Measurements from ENCODE around the gene CAMK2N1. TPM values are rescaled to one million over a fixed set of nuclear protein-coding genes. Genes with fewer than 3 reads are reported as not detected.
A peak's percentile ranks its signal among the peaks of the same experiment; 100 is the strongest.

The CAMK2N1 gene
- total RNA-seq, 1 donor from 2014 or later = 27.4 TPM

DNA sequence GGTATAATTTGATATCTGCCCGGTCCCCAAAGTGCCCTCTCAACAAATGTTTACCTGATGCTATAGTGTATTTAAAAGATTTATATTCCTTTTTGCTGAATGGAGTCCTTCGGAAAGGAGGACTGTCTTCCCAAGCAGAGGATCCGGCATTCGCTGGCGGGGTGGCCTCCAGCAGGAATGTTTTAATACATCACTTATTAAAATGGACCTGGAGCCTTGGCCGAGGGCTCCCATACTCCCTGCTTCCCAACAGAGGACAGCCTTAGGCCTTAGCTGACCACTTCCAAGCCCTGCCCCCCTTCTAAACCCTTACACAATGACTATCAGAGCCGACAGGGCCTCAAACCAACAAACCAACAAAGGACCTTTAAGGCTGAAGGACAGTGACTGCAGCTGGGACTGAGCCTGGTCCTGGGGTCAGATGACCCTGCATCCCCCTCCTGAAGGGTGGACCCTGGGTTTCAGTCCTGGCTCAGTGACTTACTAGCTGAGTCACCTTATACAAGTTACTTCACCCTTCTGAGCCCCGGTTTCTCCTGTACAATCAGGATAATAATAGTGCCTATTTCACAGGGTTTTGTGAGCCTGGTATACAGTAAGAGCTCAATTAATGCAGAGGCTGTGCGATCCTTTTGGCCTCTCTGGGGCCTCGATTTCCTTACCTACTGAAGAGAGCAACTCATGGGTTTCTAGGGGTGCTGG lies 5.6 kb downstream of the CAMK2N1 start:
- ATAC-seq (peak; percentile 64), DNase-seq (ENCODE audit: low spot score) (peak; percentile 90)

DNA sequence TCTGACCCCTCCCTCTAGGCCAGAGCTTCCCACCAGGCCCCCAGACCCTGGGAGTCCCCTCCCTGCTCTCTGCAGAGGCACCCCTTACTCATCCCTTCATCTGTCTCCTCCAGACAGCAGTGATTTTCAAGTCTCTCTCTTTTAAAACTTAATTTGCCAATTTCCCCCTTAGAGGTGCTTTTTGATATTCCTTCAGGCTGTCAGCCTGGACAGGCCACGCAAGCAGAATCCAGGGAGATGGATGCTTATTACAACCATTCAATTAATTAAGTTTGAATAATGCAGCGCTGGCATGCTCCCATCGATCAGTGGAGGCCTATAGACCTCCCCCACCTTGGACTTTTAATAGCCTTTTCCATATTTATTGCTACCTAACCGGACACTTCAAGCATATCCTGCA lies 6.2 kb downstream of the CAMK2N1 start:
- no peak for DNase-seq (ENCODE audit: low spot score)
- ATAC-seq = no peak

DNA sequence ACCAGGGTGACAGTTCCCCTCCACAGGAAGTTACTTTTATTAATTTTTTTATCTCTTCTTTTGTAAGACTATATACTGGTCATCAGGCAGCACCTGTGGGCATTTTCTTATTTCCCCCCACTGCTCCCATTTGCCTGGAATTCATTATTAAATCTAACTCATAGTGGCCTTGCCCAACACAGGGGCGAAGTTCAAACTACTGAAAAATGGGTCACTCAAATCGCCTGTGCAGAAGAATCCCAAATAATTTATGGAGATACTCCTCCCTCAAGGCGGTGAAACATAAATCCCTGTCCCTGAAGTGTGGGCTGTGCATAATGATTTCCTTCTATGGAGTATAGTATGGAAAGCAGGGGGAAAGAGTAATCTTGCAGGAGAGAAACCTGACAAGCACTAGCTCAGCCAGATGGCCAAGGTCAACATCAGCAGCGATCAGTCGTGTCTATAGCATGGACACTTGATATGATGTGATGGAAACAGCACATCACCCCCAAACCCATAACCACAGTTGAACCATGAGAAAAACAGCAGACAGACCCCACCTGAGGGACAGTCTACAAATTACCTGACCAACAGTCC lies 7.9 kb downstream of the CAMK2N1 start:
- DNase-seq (ENCODE audit: low spot score) = peak; percentile 64
- ATAC-seq = peak; percentile 7

DNA sequence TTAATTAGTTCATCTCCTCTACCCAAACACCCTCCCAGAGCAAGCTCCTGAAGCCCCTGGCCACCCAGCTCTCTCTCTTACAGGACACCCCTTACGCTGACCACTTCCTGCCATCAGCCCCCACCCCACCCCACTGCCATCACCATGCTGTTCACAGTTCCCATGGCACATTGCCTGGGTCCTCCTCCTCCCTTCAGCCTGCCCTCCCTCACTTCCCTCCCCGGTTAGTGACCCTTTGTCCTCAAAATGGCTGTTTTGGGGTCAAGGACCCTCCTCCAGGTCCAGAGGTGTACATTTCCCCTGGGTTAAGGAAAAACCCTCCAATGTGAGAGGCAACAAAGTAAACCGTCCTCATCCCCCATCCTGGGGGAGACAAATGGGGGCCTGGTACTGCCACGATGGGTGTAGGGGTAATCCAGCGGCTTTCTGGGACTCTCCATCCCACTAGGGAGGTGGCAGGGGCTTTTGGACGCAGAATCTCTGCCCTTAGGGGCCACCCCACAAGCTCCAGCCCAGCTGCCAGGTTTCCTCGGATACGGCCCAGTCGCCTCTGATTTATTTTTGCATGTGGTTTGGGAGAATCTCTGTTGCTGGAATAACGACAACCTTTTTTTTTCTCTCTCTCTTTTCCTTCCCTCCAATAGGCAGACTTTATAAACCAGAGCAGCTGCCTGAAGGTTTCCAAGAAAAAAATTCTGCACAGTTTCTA lies 8.5 kb downstream of the CAMK2N1 start:
- DNase-seq (ENCODE audit: low spot score) = peak; percentile 82
- peak; percentile 40 for ATAC-seq

DNA sequence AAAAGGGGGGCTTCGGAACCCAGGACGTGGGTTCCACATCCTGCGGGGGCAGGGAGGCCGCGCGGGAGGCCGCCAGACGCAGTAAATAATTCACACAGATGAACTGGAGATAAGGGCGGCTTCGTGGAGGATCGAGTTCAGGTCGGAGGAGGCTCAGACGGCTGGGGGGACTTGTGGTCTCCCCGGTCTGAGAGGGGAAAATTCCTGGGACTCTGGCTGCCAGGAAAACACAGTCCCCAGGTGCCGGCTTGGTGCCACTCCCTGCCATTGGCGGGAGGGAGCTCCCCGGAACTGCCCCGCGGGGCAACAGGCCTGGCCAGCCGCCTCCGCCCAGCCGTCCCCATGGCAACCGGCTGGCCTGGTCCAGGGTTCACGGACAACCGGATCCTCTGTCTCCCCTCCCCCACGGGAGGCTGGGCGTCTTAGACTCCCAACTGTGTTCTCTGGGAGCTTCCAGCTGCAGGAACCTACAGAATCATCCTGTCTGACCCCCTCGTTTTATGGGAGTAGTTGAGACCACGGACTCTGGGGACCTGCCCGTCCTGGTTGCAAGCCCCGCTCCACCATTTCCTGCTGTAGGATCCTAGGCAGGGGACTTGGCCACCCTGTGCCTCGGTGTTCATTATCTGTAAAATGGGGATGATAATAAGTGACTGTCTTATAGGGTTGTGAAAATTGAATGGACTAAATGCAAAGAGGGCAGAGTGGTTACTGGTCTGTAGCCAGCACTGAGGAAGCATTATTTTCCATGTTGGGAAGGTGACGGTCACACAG lies 9.6 kb downstream of the CAMK2N1 start:
- DNase-seq (ENCODE audit: low spot score) = peak; percentile 96
- ATAC-seq = peak; percentile 72

DNA sequence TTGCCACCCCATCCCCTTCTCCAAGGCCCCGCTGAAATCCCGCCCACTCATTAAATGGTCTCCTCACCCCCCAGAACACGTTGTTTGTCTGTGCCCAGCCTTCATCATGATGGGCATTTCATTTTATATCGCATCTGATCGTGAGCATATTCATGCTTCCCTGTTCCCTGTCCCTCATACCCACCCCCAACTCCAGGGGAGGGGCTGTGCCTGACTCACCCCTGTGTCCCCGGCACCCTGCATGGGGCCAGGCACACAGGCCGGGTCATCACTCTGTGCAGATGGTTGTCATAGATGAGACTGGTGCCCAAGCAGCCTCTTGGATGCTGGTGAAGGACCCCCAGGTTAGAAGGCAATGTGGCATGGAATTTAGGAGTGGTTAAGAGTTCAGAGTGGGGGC lies 11.0 kb downstream of the CAMK2N1 start:
- DNase-seq (ENCODE audit: low spot score) = no peak
- ATAC-seq = no peak

DNA sequence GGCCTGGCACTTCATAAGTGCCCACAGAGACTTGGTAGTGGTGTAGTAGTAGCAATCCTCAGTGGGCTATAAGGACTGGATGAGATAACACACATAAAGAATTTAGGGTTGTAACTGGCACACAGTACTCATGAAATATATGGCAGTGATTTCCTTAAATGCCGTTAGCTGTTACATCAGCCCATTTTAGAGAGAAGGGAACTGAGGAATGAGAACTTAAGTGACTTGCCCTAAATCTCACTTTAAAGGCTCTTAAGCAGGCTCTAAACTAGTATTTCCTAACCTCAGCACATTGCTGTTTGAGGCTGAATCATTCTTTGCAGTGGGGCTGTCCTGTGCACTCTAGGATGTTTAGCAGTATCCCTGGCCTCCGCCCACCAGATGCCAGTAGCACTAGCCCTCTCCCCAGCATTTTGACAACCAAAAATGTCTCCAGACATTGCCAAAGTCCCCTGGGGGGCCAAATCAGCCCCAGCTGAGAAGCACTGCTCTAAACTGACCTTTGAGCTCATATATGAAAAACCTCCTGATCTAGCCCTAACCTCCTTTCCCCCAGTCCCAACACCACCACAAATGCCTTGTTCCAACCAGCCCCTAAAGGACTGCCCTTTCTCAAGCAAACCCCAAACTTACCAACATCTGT lies 11.6 kb downstream of the CAMK2N1 start:
- DNase-seq (ENCODE audit: low spot score) (no peak), ATAC-seq (no peak)

DNA sequence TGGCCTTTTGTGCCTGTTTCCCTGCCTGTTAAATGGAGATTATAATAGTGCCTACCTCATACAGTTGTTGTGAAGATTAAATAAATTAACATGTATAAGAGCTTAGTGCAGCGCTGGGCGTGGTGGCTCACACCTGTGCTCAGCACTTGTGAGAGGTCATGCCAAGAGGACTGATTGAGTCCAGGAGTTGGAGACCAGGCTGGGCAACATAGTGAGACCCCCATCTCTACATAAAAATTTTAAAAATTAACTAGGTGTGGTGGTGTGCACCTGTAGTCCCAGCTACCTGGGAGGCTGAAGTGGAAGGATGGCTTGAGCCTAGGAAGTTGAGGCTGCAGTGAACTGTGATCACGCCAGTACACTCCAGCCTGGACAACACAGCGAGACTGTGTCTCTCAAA lies 12.1 kb downstream of the CAMK2N1 start:
- ATAC-seq = no peak
- no peak for DNase-seq (ENCODE audit: low spot score)

DNA sequence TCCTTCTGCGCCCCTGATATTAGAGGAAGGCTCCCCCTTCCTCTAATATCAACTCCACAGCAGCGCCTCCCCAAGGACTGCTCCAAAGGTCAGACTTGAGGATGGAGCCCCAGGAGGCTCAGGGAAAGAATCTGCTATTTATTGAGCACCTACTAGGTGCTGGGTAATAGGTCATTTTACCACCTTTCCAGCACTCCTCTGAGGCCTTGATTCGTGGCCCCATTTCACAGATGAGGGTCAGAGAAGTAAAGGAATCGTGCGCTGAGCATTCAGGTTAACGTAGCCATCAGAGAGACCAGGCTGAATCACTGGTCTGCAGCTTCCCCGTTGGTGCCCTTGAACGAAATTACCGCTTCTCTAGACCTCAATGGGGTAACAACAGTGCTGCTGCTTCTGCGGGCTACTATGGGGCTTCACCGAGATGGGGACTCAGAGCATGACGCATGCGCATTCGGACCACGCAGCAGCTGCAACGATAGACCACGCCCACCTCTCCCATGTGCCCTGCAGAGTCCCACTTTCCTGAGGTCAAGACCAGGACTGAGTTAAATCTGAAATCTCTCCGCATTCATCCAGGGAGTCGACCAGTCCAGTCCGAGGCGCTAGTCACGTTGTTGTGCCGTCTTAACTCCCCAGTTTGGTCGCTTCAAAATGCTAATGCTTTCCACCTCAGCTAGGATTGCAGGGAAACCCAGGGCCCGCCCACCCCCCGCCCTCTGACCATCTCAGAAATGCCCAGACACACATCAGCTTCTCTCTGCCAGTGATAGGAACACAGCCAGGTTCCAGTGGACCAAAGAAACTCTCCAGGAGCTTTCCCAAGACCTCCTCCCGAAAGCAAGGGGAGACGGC lies 12.9 kb downstream of the CAMK2N1 start:
- ATAC-seq (peak; percentile 39), DNase-seq (ENCODE audit: low spot score) (peak; percentile 74)

DNA sequence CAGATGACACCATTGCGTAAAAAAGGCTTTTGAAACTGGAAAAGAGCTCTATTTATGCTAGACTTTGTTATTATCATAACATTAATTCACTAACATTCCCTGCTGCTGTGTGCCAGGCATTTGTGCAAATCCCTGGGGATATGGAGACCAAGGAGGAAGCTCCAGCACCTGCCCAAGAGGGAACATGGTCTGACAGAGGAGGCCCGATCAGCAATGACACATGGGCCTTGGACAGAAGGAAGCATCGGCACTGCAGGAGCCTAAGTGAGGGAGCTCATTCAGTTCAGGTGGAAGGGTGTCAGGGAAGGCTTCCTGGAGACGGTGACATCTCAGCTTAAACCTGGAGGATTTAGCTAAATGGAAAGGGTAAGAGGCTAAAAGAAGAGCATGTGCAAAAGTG lies 13.9 kb downstream of the CAMK2N1 start:
- ATAC-seq = no peak
- DNase-seq (ENCODE audit: low spot score) = no peak

DNA sequence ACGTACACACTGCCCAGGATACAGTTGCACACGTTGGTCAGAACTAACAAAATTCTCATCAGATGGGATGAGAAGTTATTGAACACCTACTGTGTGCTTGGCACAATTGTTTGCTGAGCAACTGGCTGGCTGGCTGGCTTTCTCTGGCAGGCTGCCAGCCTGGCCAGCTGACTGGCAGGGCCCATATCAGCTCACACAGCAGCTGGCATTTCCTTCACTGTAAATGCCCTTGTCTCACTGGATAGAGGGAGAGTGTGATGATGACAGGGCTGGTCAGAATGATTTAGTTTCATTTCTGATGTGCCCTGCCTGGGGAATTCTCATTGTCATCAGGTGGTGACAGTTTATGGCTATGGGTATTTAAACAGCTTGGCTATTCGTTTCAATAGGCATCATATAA lies 15.8 kb downstream of the CAMK2N1 start:
- ATAC-seq = peak; percentile 34
- DNase-seq (ENCODE audit: low spot score) = no peak

DNA sequence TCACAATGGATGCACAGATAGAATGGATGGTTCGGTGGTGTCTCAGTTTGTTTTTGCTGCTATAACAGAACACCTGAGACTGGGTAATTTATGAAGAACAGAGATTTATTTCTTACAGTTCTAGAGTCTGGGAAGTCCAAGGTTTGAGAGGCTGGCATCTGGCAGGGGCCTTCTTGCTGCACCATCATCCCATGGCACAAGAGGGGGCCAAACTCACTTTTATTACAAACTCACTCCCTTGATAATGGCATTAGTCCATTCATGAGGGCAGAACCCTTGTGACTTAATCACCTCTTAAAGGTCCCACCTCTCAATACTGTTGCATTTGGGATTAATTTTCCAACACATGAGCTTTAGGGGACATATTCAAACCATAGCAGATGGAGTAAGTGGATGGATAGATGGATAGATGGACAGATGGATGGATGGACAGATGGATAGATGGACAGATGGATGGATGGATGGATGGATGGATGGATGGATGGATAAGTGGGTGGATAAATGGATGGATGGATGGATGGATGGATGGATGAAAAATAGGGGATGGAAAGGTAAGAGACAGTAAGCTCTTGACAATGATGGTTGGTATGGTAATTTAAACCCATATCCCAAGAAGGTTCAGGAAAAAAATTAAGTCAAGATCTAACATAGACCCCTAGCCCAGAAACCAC lies 16.5 kb downstream of the CAMK2N1 start:
- ATAC-seq = peak; percentile 77
- no peak for DNase-seq (ENCODE audit: low spot score)

DNA sequence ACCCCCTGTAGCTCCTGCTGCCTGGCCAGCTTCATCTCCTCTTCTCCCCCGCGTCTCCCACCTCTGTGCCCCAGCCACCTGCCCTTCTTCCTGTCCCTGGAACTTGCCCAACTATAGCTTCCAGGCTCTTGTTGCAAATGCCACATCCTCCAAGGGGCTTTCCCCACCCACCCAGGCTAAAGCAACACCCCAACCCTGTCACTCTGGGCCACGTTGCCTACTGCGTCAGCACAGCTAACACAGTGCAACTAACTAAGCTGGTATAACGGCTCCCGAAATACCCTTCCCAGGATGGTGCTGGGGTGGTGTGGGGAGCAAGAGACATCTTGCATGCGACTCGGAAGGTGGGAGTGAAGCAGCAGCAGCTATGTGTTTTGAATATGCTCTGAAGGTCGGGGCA lies 19.7 kb downstream of the CAMK2N1 start:
- DNase-seq (ENCODE audit: low spot score) = no peak

DNA sequence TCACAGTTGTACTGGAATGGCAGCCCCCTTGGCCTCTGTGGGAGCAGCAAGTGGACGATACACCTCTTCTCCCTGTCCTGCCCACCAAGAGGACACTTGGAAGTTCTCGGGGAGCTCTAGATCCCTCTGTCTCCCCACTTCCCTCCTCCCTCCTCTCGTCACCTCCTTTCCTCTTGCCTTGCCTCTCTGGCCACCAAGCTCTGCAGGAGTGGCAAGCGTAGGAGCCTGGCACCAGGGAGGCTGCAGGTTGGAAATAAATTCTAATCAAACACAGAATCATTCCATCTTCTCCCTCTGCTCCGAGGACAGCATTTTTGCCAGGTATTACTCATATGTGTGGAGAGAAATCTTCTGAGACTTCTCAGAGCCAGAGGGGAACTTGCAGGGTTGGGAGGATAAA lies 20.8 kb downstream of the CAMK2N1 start:
- DNase-seq (ENCODE audit: low spot score) = no peak
- no peak for ATAC-seq

More for the DNA sequence above, 19.7 kb downstream of the CAMK2N1 start:
- ATAC-seq = no peak

DNA sequence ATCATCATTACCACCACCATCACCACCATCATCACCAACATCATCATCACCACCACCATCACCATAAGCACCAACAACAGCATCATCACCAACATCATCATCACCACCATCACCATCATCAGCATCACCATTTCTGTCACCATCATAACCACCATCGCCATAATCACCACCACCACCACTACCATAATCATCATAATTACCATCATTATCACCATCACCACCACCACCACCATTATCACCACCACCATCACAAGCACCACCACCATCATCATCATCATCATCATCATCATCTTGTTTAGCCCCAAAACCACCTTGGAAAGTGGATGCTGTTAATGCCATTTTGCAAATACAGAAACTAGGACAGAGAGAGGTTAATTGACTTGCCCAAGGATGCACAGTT lies 22.5 kb downstream of the CAMK2N1 start:
- DNase-seq (ENCODE audit: low spot score) (no peak), ATAC-seq (no peak)

DNA sequence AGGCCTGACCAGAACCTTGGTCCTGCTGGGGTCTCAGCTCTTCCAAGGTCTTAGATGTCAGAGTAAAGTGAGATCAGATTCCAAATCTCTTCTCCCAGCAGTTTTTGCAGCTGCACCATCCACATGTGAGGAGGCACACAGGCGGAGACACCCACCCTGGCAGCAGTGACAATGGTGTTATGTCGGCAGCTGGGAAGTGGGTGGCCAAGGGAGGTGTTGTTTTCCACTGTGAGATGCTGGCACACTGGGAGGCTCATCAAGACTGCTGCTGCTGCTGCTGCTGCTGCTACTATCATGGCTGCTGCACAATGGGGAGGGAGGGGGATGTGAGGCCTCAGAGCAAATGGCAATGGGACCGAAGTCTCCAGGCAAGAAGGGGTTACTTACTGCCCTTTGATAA lies 23.6 kb downstream of the CAMK2N1 start:
- ATAC-seq (no peak), DNase-seq (ENCODE audit: low spot score) (no peak)

DNA sequence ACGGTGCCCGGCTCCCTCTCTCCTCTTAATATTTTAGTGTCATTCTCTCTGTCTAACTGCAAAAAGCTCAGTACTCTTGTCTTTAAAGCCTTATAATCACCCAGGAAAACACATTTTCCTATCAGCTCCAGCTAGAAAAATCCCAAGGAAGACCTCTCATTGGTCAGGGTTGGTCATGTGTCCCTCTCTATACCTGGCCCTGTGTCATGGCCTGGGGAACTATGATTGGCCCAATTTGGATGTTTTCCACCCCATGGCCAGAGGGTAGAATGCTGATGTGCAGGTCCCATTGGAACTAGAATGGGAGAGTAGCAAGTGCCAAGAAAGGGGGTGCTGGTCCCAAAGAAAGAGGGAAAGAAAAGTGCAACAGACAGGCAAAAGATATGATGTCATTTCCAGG lies 27.3 kb downstream of the CAMK2N1 start:
- ATAC-seq (no peak), DNase-seq (ENCODE audit: low spot score) (no peak)

DNA sequence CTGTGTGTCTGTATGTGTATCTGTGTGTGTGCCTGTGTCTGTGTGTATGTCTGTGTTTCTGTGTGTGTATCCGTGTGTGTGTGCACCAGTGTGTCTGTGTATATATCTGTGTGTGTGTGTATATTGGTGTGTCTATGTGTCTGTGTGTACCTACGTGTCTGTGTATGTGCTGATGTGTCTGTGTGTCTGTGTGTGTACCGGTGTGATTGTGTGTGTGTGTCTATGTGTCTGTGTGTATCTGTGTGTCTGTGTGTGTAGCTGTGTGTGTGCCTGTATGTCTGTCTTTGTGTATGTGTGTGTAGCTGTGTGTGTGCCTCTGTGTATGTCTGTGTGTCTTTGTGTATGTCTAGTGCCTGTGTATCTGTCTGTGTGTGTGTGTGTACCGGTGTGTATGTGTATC lies 32.0 kb downstream of the CAMK2N1 start:
- DNase-seq (ENCODE audit: low spot score) (no peak), ATAC-seq (no peak)

DNA sequence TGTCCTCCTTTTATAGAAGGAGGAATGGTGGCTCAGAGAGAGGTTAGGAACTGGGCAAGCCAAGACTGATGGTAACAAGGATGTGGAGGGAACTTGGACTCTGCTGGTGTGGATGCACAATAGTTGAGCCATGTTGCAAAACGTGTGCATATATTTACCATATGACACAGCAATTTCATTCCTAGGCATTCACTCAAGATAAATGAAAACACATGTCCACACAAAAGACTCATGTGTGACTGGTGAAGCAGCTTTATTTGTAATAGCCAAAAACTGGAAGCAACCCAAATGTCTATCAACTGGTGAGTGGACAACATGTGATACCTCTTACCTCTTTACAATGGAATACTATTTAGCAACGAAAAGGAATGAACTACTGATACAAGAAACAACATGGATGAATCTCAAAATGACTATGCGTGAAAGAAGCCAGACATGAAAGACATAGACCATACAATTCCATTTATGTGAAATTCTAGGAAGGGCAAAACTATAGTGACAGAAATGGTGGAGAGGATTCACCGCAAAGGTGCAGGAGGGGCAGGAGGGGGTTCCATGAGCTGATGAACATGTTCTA lies 36.2 kb downstream of the CAMK2N1 start:
- no peak for DNase-seq (ENCODE audit: low spot score)
- ATAC-seq = no peak
